Measurements from ENCODE around the gene MEIS3. TPM values are rescaled to one million over a fixed set of nuclear protein-coding genes. Genes with fewer than 3 reads are reported as not detected.

MEIS3 gene
- total RNA-seq, 1 experiment from 2014 or later = 1.9 TPM

DNA sequence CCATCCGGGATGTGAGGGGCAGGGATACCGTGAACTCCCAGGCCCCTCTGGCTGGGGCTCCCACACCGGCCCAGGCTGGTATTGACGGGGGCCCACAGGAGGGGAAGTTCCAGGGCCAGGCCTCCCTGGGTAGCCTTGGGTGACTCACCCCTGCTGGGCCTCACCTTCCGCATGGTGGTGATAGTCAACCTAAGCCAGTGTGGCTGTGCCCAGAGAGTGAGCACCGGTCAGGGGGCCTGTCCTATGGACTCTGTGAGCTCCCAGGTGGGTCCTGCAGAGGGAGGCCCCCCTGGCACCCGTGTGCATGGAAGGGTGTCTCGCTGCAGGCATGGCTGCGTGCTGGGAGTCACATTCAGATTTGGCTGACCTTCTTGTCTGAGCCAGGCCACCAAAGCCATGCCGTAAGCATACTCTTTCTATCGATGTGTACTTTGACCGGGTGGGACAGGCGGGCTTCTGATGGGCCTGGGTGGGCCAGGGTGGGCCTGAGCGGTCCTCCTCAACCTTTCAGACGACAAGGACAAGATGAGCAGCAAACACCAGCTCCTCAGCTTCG lies 42.7 kb downstream of the MEIS3 start:
- POLR2A ChIA-PET (ENCODE audit: unreplicated experiment) = interaction anchor here (0.6 kb wide), 1 partner anchor 20 kb away, joined by 5 read pairs; no protein-coding TSS in a partner anchor
- no peak overlapping the region for H3K27ac ChIP-seq
- peaks cover 5% of the 10 kb centered on the region for H4K20me1 ChIP-seq (ENCODE audit: insufficient read depth)
- H3K79me2 ChIP-seq (ENCODE audit: low read depth) = no peaks in the 10 kb centered on the region
- peaks cover 37% of the 10 kb centered on the region for H3K36me3 ChIP-seq (ENCODE audit: low read depth)
- H3K4me3 ChIP-seq = no peak overlapping the region
- H3K4me1 ChIP-seq (replicated peaks; ENCODE audit: insufficient read depth) = no peaks in the 10 kb centered on the region
- no peak overlapping the region for H2AFZ ChIP-seq
- no peak overlapping the region for H3K4me2 ChIP-seq
- CTCF ChIA-PET = no interaction called here
- H3F3A ChIP-seq (ENCODE audit: insufficient read depth, low read depth) = peaks cover 15% of the 10 kb centered on the region; the same call in 1 of the 2 replicates
- no peaks in the 10 kb centered on the region for H3K9me3 ChIP-seq (ENCODE audit: insufficient read depth, low read depth)
- TF ChIP-seq, protein P1, sequence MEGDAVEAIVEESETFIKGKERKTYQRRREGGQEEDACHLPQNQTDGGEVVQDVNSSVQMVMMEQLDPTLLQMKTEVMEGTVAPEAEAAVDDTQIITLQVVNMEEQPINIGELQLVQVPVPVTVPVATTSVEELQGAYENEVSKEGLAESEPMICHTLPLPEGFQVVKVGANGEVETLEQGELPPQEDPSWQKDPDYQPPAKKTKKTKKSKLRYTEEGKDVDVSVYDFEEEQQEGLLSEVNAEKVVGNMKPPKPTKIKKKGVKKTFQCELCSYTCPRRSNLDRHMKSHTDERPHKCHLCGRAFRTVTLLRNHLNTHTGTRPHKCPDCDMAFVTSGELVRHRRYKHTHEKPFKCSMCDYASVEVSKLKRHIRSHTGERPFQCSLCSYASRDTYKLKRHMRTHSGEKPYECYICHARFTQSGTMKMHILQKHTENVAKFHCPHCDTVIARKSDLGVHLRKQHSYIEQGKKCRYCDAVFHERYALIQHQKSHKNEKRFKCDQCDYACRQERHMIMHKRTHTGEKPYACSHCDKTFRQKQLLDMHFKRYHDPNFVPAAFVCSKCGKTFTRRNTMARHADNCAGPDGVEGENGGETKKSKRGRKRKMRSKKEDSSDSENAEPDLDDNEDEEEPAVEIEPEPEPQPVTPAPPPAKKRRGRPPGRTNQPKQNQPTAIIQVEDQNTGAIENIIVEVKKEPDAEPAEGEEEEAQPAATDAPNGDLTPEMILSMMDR (conservative IDR thresholded peaks at IDR 0.05) = no peak
- no peak for TF ChIP-seq EZH2 (IDR thresholded peaks at IDR 0.05; ENCODE audit: low read depth)
- intact Hi-C loops (cut with micrococcal nuclease; ENCODE audit: unreplicated experiment) = no loop called here
- H3K9me2 ChIP-seq (ENCODE audit: insufficient read depth) = no peaks in the 10 kb centered on the region
- H3K27me3 ChIP-seq (ENCODE audit: insufficient read depth, low read depth) = no peaks in the 10 kb centered on the region
- BruUV-seq (replicated peaks) = no TSS peak
- DNase-seq = no peak

DNA sequence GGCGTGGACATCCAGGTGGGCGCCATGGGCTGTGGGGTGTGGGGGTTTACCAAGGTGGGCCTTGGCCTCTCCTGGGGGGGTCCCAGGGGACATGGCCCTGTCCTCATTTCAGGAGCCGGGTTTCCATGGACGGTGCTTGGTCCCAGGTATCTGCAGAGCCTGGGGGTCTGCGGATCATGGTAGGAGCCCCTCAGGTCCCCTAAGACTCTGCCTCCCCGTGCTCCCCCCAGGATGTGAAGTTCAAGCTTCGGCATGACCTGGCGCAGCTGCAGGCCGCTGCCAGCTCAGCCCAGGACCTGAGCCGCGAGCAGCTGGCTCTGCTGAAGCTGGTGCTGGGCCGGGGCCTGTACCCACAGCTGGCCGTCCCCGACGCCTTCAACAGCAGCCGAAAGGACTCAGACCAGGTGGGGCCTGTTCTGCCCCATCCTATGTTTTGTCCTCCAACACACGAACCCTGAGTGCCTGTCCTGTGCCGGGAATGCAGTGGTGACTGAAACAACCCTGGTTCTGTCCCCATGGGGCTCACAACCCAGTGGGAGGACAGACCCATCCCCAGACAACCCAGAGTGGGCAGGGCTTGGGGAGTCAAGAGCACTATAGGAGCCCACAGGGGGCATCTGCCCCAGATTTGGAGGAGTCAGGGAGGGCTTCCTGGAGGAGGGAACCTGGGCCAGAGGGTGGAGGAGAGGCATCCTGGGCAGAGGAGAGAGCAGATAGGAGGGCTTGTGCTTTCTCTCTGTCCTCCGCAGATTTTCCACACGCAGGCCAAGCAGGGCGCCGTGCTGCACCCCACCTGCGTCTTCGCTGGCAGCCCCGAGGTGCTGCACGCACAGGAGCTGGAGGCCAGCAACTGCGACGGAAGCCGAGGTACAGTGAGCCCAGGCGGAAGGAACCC lies 43.4 kb downstream of the MEIS3 start:
- peaks cover 5% of the 10 kb centered on the region for H4K20me1 ChIP-seq (ENCODE audit: insufficient read depth)
- H2AFZ ChIP-seq = no peak overlapping the region
- H3K9me2 ChIP-seq (ENCODE audit: insufficient read depth) = no peaks in the 10 kb centered on the region
- no peak overlapping the region for H3K27ac ChIP-seq
- H3K79me2 ChIP-seq (ENCODE audit: low read depth) = peaks cover under 1% of the 10 kb centered on the region; the same call in 1 of the 2 replicates
- ChIA-PET POLR2A (ENCODE audit: unreplicated experiment) (interaction anchor here (0.6 kb wide), 1 partner anchor 19 kb away, joined by 5 read pairs; no protein-coding TSS in a partner anchor), CTCF (no interaction called here)
- H3K4me3 ChIP-seq = no peak overlapping the region
- DNase-seq = no peak
- no peaks in the 10 kb centered on the region for H3K4me1 ChIP-seq (replicated peaks; ENCODE audit: insufficient read depth)
- intact Hi-C loops (cut with micrococcal nuclease; ENCODE audit: unreplicated experiment) = no loop called here
- peaks cover 45% of the 10 kb centered on the region for H3K36me3 ChIP-seq (ENCODE audit: low read depth)
- no peaks in the 10 kb centered on the region for H3K9me3 ChIP-seq (ENCODE audit: insufficient read depth, low read depth)
- peaks cover 16% of the 10 kb centered on the region; the same call in 1 of the 2 replicates for H3F3A ChIP-seq (ENCODE audit: insufficient read depth, low read depth)
- H3K4me2 ChIP-seq = no peak overlapping the region
- no peak for TF ChIP-seq EZH2 (IDR thresholded peaks at IDR 0.05; ENCODE audit: low read depth)
- TF ChIP-seq, protein P1 (conservative IDR thresholded peaks at IDR 0.05) = no peak
- no TSS peak for BruUV-seq (replicated peaks)
- H3K27me3 ChIP-seq (ENCODE audit: insufficient read depth, low read depth) = no peaks in the 10 kb centered on the region

DNA sequence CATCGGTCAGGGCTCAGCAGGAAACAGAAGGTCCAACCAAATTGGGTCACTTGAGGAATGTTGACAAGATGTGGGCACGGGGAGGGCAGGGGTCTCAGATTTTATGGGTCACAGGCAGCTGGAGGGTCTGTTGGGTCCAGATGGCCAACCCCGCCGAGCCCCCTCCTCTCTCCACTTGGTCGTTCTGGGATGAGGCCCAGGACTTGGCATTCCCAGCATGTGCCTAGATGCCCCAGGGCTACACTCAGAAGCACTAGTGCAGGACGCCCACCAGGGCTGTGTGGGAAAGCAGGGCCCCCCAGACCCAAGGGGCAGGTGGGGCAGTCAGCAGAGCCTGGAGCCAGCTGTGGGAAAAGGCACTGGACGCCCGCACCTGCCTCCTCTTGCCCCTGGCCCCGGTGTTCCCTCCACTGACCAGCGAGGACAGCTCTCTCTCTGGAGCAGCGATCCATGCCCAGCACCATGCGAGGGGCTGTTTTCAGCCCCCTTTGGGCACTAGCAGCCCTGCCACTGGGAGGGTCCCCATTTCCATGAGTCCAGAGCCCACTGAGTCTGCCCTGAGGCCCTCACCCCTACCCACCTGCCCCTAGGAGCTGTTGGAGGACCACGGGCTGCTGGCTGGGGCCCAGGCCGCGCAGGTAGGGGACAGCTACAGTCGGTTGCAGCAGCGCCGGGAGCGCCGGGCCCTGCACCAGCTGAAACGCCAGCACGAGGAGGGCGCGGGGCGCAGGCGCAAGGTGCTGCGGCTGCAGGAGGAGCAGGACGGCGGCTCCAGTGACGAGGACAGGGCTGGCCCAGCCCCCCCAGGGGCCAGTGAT lies 44.2 kb downstream of the MEIS3 start:
- no peaks in the 10 kb centered on the region for H3K9me2 ChIP-seq (ENCODE audit: insufficient read depth)
- peaks cover 47% of the 10 kb centered on the region for H3K36me3 ChIP-seq (ENCODE audit: low read depth)
- H4K20me1 ChIP-seq (ENCODE audit: insufficient read depth) = peaks cover 5% of the 10 kb centered on the region
- POLR2A ChIA-PET (ENCODE audit: unreplicated experiment) = no interaction called here
- no peak for DNase-seq
- no peak overlapping the region for H2AFZ ChIP-seq
- no TSS peak for BruUV-seq (replicated peaks)
- CTCF ChIA-PET = no interaction called here
- H3K27me3 ChIP-seq (ENCODE audit: insufficient read depth, low read depth) = no peaks in the 10 kb centered on the region
- H3K27ac ChIP-seq = no peak overlapping the region
- TF ChIP-seq, protein P1 (conservative IDR thresholded peaks at IDR 0.05) = no peak
- TF ChIP-seq EZH2 (IDR thresholded peaks at IDR 0.05; ENCODE audit: low read depth) = no peak
- H3K4me3 ChIP-seq = no peak overlapping the region
- no peaks in the 10 kb centered on the region for H3K9me3 ChIP-seq (ENCODE audit: insufficient read depth, low read depth)
- H3K4me1 ChIP-seq (replicated peaks; ENCODE audit: insufficient read depth) = no peaks in the 10 kb centered on the region
- intact Hi-C loops (cut with micrococcal nuclease; ENCODE audit: unreplicated experiment) = no loop called here
- H3F3A ChIP-seq (ENCODE audit: insufficient read depth, low read depth) = peaks cover 17% of the 10 kb centered on the region; the same call in 1 of the 2 replicates
- H3K4me2 ChIP-seq = no peak overlapping the region
- peaks cover 3% of the 10 kb centered on the region; the same call in 1 of the 2 replicates for H3K79me2 ChIP-seq (ENCODE audit: low read depth)

Measured in PC-9 (cell line).